ENCODE measurements around the gene ZNF567.
A peak's percentile ranks its signal among the peaks of the same experiment; 100 is the strongest.

Gene ZNF567

DNA sequence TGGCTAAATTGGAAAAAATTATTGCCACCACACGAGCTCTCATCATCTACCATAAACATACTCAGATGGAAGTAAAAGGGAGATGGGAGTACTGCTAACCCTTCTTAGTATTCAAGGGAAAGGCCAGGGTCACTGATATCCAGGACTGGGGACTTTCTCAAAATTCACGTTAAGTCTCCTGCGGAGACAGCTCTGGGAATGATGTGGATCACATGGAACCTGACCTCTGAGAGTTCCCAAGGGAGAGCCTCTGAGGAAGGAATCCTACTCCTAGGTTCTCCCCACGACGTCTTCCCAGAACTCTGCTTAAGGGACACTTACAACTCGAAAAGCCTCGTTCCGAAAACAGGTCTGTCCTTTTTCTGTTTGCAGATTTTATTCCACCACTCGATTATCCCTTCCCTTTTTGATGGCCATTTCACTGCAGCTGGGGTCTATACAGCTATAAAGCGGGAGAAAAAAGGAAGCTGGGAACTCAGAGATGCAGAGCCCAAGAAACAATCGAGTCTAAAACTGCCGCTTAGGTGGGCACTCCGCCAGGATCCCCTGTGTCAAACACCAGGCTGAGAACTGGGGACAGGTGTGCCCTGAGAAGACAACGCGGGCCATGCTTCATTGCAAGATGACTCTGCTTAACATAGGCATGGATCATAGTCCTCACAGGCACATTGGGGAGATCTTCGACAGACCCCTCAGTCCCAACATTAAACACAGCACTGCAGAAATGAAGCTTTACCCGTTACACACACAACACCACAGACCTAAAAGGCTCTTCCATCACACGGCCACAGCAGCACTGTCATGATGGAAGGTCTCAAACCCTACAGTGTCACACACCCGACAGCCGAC lies 823 bp upstream of the ZNF567 start (continued):
- TF ChIP-seq ZNF121 (tag by site-specific recombination; IDR thresholded peaks at IDR 0.05): 0 out of 2 replicates have a peak, but pooled peaks have one; percentile 8
- 0 out of 2 replicates have a peak, but pooled peaks have one; percentile 14 for TF ChIP-seq ZIC2 (tag by site-specific recombination; IDR thresholded peaks at IDR 0.05)
- no peak for TF ChIP-seq ZNF768 (tag by site-specific recombination; IDR thresholded peaks at IDR 0.05)
- 0 out of 2 replicates have a peak, but pooled peaks have one; percentile 17 for TF ChIP-seq ZNF843 (tag by site-specific recombination; IDR thresholded peaks at IDR 0.05)
- no peak for TF ChIP-seq ZNF580 (tag by site-specific recombination; IDR thresholded peaks at IDR 0.05)
- TF ChIP-seq, protein P1, sequence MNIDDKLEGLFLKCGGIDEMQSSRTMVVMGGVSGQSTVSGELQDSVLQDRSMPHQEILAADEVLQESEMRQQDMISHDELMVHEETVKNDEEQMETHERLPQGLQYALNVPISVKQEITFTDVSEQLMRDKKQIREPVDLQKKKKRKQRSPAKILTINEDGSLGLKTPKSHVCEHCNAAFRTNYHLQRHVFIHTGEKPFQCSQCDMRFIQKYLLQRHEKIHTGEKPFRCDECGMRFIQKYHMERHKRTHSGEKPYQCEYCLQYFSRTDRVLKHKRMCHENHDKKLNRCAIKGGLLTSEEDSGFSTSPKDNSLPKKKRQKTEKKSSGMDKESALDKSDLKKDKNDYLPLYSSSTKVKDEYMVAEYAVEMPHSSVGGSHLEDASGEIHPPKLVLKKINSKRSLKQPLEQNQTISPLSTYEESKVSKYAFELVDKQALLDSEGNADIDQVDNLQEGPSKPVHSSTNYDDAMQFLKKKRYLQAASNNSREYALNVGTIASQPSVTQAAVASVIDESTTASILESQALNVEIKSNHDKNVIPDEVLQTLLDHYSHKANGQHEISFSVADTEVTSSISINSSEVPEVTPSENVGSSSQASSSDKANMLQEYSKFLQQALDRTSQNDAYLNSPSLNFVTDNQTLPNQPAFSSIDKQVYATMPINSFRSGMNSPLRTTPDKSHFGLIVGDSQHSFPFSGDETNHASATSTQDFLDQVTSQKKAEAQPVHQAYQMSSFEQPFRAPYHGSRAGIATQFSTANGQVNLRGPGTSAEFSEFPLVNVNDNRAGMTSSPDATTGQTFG (tag by site-specific recombination; IDR thresholded peaks at IDR 0.05; ENCODE audit: borderline replicate concordance): no peak
- TF ChIP-seq ZNF623 (tag by site-specific recombination; IDR thresholded peaks at IDR 0.05): 0 out of 2 replicates have a peak, but pooled peaks have one; percentile 5
- no peak for TF ChIP-seq ZNF629 (tag by site-specific recombination; IDR thresholded peaks at IDR 0.05)
- no peak for TF ChIP-seq GLI4 (tag by site-specific recombination; IDR thresholded peaks at IDR 0.05)
- no peak for TF ChIP-seq ZNF624 (tag by site-specific recombination; IDR thresholded peaks at IDR 0.05)
- TF ChIP-seq, protein P2, sequence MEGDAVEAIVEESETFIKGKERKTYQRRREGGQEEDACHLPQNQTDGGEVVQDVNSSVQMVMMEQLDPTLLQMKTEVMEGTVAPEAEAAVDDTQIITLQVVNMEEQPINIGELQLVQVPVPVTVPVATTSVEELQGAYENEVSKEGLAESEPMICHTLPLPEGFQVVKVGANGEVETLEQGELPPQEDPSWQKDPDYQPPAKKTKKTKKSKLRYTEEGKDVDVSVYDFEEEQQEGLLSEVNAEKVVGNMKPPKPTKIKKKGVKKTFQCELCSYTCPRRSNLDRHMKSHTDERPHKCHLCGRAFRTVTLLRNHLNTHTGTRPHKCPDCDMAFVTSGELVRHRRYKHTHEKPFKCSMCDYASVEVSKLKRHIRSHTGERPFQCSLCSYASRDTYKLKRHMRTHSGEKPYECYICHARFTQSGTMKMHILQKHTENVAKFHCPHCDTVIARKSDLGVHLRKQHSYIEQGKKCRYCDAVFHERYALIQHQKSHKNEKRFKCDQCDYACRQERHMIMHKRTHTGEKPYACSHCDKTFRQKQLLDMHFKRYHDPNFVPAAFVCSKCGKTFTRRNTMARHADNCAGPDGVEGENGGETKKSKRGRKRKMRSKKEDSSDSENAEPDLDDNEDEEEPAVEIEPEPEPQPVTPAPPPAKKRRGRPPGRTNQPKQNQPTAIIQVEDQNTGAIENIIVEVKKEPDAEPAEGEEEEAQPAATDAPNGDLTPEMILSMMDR (tag by site-specific recombination; IDR thresholded peaks at IDR 0.05): 0 out of 2 replicates have a peak, but pooled peaks have one; percentile 50

DNA sequence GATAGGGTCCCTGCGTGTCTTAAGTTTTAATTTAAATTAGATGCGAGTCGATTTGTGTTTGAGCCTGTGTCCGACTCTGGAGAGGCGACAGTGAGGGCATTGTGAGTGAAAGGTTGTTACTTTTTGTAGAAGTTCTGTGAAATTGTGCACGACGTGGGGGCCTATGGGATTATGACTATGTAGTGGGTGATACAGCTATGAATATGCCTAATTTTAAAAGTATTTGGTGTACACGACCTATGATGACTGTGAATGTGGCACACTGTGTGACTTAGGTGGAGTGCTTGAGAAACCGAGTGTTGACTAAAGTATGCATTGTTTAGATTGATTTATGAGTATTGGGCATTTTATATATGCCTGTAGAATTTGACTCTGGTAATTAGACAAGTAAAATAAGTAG lies 646 bp downstream of the ZNF567 start:
- Histone ChIP-seq H3K27ac (ENCODE audit: extremely low read depth, low read depth, low read length) (peak overlapping the region; percentile 87), H3K4me3 (ENCODE audit: low read depth, low read length) (peak overlapping the region; percentile 61), H3K9me3 (ENCODE audit: control insufficient read depth, insufficient read depth, low read depth, low read length) (peaks cover 39% of the 10 kb centered on the region), H3K4me1 (ENCODE audit: control insufficient read depth, insufficient read depth, low read length) (peaks cover 10% of the 10 kb centered on the region; the same call in 1 of the 2 replicates), H3K36me3 (ENCODE audit: control insufficient read depth in 2 of 2, insufficient read depth in 1 of 2, low read length in 2 of 2) (peaks cover 56 to 73% of the 10 kb centered on the region in 2 experiments)
- ChIA-PET POLR2A (interaction anchor here (1.5 to 3.3 kb wide), 5 partner anchors 21 to 162 kb away, joined by 10 to 20 read pairs (median 13); partner anchors contain the start of genes ZNF260, ZNF345, ZNF382 and ZNF461), CTCF (no interaction called here)
- TF ChIP-seq, protein P3, sequence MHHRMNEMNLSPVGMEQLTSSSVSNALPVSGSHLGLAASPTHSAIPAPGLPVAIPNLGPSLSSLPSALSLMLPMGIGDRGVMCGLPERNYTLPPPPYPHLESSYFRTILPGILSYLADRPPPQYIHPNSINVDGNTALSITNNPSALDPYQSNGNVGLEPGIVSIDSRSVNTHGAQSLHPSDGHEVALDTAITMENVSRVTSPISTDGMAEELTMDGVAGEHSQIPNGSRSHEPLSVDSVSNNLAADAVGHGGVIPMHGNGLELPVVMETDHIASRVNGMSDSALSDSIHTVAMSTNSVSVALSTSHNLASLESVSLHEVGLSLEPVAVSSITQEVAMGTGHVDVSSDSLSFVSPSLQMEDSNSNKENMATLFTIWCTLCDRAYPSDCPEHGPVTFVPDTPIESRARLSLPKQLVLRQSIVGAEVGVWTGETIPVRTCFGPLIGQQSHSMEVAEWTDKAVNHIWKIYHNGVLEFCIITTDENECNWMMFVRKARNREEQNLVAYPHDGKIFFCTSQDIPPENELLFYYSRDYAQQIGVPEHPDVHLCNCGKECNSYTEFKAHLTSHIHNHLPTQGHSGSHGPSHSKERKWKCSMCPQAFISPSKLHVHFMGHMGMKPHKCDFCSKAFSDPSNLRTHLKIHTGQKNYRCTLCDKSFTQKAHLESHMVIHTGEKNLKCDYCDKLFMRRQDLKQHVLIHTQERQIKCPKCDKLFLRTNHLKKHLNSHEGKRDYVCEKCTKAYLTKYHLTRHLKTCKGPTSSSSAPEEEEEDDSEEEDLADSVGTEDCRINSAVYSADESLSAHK (tag by site-specific recombination; IDR thresholded peaks at IDR 0.05): no peak
- TF ChIP-seq GLIS1 (tag by site-specific recombination; IDR thresholded peaks at IDR 0.05) (no peak), ZFHX2 (tag by site-specific recombination; conservative IDR thresholded peaks at IDR 0.05) (no peak), ZNF292 (tag by site-specific recombination; IDR thresholded peaks at IDR 0.05; ENCODE audit: borderline replicate concordance, low read depth) (no peak), MYNN (tag by site-specific recombination; IDR thresholded peaks at IDR 0.05; ENCODE audit: borderline replicate concordance) (no peak), ZNF221 (tag by site-specific recombination; IDR thresholded peaks at IDR 0.05; ENCODE audit: borderline replicate concordance) (no peak), ZNF214 (tag by site-specific recombination; IDR thresholded peaks at IDR 0.05; ENCODE audit: borderline replicate concordance) (no peak), HOXC10 (CRISPR knock-in tag; IDR thresholded peaks at IDR 0.05) (no peak), PRDM1 (tag by site-specific recombination; IDR thresholded peaks at IDR 0.05) (no peak), ZNF791 (tag by site-specific recombination; IDR thresholded peaks at IDR 0.05) (no peak), TCF7L2 (IDR thresholded peaks at IDR 0.05; ENCODE audit: borderline replicate concordance, low read depth, low read length) (no peak), GLI2 (tag by site-specific recombination; IDR thresholded peaks at IDR 0.05; ENCODE audit: borderline replicate concordance, low read depth) (no peak), HOXA7 (CRISPR knock-in tag; IDR thresholded peaks at IDR 0.05; ENCODE audit: borderline replicate concordance) (no peak), ZFP3 (tag by site-specific recombination; IDR thresholded peaks at IDR 0.05; ENCODE audit: low read depth) (0 out of 2 replicates have a peak, but pooled peaks have one; percentile 18), KLF9 (tag by site-specific recombination; IDR thresholded peaks at IDR 0.05; ENCODE audit: low read depth) (no peak)
- TF ChIP-seq, protein P4, sequence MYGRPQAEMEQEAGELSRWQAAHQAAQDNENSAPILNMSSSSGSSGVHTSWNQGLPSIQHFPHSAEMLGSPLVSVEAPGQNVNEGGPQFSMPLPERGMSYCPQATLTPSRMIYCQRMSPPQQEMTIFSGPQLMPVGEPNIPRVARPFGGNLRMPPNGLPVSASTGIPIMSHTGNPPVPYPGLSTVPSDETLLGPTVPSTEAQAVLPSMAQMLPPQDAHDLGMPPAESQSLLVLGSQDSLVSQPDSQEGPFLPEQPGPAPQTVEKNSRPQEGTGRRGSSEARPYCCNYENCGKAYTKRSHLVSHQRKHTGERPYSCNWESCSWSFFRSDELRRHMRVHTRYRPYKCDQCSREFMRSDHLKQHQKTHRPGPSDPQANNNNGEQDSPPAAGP (tag by site-specific recombination; IDR thresholded peaks at IDR 0.05): peak; percentile 9; the same call in 1 of the 2 replicates
